ENCODE results near the gene FBXL20. TPM values are rescaled to one million over a fixed set of nuclear protein-coding genes. Genes with fewer than 3 reads are reported as not detected.
A peak's percentile ranks its signal among the peaks of the same experiment; 100 is the strongest.

The FBXL20 gene
- total and polyA plus RNA-seq, 9 of the 15 experiments (the other 6 are each of a cell fraction or from before 2014, with no cell fraction given) = 1.8 to 15.1 (median 5.6) TPM

DNA sequence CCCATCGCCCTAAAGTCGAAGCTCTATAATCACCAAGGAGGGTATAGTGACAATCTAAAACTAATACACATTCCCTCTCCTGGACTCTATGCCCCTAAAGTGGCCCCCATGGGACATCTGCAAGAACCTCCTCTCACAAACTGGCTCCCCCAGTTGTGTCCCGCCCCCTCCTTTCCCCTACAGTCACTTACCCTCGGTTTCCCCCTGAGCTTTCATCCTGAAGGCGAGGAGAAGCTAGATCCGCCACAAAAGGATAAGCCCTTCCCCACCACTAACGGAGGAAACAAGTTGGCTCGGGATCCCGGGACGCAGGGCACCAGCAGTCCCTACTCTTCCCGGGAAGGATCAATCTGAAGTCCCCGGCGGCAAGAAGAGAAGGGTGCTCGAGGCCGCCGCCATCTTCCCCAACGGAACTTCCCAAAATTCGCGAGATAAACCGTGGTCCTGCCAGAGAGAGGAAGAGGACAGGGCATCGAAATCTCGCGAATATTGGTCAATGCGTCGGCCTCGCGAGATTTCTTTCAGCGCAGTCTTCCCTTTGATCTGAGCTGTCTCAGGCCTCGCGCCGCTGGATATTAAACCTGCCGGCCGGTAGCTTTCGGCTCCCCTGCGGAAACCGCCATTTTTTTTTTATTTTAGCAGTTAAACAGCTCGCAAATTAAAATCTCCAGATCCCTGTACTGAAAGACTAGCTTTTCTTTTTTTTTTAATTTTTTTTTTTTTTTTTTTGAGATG lies 49.6 kb upstream of the FBXL20 start, which contains the start of gene MED1 (continued):
- TF ChIP-seq PHF8 (IDR thresholded peaks at IDR 0.05; ENCODE audit: borderline replicate concordance, low read length) = peak; percentile 82; the same call in 1 of the 2 replicates
- TF ChIP-seq YBX1 (IDR thresholded peaks at IDR 0.05) = no peak
- peak; percentile 38; the same call in 1 of the 2 replicates for TF ChIP-seq KAT8 (IDR thresholded peaks at IDR 0.05; ENCODE audit: low read depth)
- peak; percentile 70 for TF ChIP-seq RBM39 (optimal IDR thresholded peaks at IDR 0.05; ENCODE audit: low read depth, low read length)
- TF ChIP-seq STAT5B (CRISPR knock-in tag; IDR thresholded peaks at IDR 0.05) = no peak
- TF ChIP-seq CC2D1A (IDR thresholded peaks at IDR 0.05) = peak; percentile 11; the same call in 1 of the 2 replicates
- TF ChIP-seq, protein P1, sequence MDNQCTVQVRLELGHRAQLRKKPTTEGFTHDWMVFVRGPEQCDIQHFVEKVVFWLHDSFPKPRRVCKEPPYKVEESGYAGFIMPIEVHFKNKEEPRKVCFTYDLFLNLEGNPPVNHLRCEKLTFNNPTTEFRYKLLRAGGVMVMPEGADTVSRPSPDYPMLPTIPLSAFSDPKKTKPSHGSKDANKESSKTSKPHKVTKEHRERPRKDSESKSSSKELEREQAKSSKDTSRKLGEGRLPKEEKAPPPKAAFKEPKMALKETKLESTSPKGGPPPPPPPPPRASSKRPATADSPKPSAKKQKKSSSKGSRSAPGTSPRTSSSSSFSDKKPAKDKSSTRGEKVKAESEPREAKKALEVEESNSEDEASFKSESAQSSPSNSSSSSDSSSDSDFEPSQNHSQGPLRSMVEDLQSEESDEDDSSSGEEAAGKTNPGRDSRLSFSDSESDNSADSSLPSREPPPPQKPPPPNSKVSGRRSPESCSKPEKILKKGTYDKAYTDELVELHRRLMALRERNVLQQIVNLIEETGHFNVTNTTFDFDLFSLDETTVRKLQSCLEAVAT (IDR thresholded peaks at IDR 0.05) = peak in 1 of 2 experiments; percentile 48; a peak in 1 of 4 replicates
- peak; percentile 97 for TF ChIP-seq TBP (optimal IDR thresholded peaks at IDR 0.05; ENCODE audit: low read depth, low read length)
- TF ChIP-seq SUPT5H (IDR thresholded peaks at IDR 0.05) = peak; percentile 94
- TF ChIP-seq SAFB (IDR thresholded peaks at IDR 0.05; ENCODE audit: borderline replicate concordance, low read depth, low read length) = no peak
- no peak for TF ChIP-seq RFX1 (IDR thresholded peaks at IDR 0.05)
- TF ChIP-seq MYC (IDR thresholded peaks at IDR 0.05; ENCODE audit: low read depth, low read length) = peak; percentile 76; the same call in 1 of the 2 replicates
- no peak for TF ChIP-seq MYC (CRISPR knock-in tag; IDR thresholded peaks at IDR 0.05; ENCODE audit: borderline replicate concordance, low read depth)
- 0 out of 2 replicates have a peak, but pooled peaks have one; percentile 0 for TF ChIP-seq JUND (IDR thresholded peaks at IDR 0.05; ENCODE audit: borderline replicate concordance, low read depth, low read length)
- TF ChIP-seq JUND (tag; IDR thresholded peaks at IDR 0.05; ENCODE audit: borderline replicate concordance, low read depth, low read length) = no peak
- peak; percentile 47; the same call in 1 of the 2 replicates for TF ChIP-seq CREM (IDR thresholded peaks at IDR 0.05; ENCODE audit: low read depth)
- TF ChIP-seq MAZ (CRISPR knock-in tag; conservative IDR thresholded peaks at IDR 0.05 in 1 of 2, IDR thresholded peaks at IDR 0.05 in 1 of 2) = 0 out of 4 replicates have a peak, but pooled peaks of 1 of the 2 experiments have one; percentile 30
- peak; percentile 55 for TF ChIP-seq SMAD1 (IDR thresholded peaks at IDR 0.05; ENCODE audit: low read depth, low read length, partially characterized antibody)
- TF ChIP-seq RBFOX2 (IDR thresholded peaks at IDR 0.05; ENCODE audit: low read depth, low read length) = peak; percentile 84
- peak; percentile 75 for TF ChIP-seq RBM25 (IDR thresholded peaks at IDR 0.05; ENCODE audit: low read depth, low read length, severe bottlenecking)
- TF ChIP-seq, protein P2, sequence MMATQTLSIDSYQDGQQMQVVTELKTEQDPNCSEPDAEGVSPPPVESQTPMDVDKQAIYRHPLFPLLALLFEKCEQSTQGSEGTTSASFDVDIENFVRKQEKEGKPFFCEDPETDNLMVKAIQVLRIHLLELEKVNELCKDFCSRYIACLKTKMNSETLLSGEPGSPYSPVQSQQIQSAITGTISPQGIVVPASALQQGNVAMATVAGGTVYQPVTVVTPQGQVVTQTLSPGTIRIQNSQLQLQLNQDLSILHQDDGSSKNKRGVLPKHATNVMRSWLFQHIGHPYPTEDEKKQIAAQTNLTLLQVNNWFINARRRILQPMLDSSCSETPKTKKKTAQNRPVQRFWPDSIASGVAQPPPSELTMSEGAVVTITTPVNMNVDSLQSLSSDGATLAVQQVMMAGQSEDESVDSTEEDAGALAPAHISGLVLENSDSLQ (IDR thresholded peaks at IDR 0.05) = 0 out of 2 replicates have a peak, but pooled peaks have one; percentile 26
- peak; percentile 99 for TF ChIP-seq TAF1 (IDR thresholded peaks at IDR 0.05; ENCODE audit: control insufficient read depth, extremely low read depth, insufficient read depth, low read length, severe bottlenecking)
- peak; percentile 70 for TF ChIP-seq LCOR (CRISPR knock-in tag; IDR thresholded peaks at IDR 0.05)
- TF ChIP-seq KDM4B (IDR thresholded peaks at IDR 0.05; ENCODE audit: borderline replicate concordance in 2 of 2, low read depth in 1 of 2) = 0 out of 4 replicates have a peak, but pooled peaks of 1 of the 2 experiments have one; percentile 40
- peak; percentile 73 for TF ChIP-seq MAFF (IDR thresholded peaks at IDR 0.05; ENCODE audit: low read length)
- peak; percentile 68; the same call in 1 of the 2 replicates for TF ChIP-seq LARP7 (IDR thresholded peaks at IDR 0.05)
- peak; percentile 13 to 75; a peak in 1 of 4 replicates for TF ChIP-seq SIN3A (IDR thresholded peaks at IDR 0.05; ENCODE audit: borderline replicate concordance in 2 of 2, control insufficient read depth in 1 of 2, low read depth in 2 of 2, low read length in 2 of 2)
